Measurements from ENCODE around the gene BIRC6.

DNA sequence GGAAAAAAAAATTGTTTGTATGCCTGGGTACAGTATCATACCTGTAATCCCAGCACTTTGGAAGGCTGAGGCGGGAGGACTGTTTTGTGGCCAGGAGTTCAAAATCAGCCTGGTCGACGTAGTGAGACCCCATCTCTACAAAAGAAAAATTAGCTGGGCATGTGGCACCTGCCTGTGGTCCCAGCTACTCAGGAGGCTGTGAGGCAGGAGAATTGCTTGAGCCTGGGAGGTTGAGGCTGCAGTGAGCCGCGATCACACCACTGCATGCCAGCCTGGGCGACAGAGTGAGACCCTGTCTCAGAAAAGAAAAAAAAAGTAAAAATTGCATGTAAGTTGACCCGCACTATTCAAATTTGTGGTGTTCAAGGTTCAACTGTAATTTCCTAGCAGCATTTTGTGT is 46.2 kb upstream of the BIRC6 start:
- TF ChIP-seq OSR1 (CRISPR knock-in tag; IDR thresholded peaks at IDR 0.05), result no peak
- TF ChIP-seq ZNF565 (CRISPR knock-in tag; conservative IDR thresholded peaks at IDR 0.05; ENCODE audit: low read depth), result no peak
- no peak for TF ChIP-seq ZFP30 (CRISPR knock-in tag; IDR thresholded peaks at IDR 0.05)
- TF ChIP-seq SNAI2 (CRISPR knock-in tag; IDR thresholded peaks at IDR 0.05), result no peak
- TF ChIP-seq, protein P1, sequence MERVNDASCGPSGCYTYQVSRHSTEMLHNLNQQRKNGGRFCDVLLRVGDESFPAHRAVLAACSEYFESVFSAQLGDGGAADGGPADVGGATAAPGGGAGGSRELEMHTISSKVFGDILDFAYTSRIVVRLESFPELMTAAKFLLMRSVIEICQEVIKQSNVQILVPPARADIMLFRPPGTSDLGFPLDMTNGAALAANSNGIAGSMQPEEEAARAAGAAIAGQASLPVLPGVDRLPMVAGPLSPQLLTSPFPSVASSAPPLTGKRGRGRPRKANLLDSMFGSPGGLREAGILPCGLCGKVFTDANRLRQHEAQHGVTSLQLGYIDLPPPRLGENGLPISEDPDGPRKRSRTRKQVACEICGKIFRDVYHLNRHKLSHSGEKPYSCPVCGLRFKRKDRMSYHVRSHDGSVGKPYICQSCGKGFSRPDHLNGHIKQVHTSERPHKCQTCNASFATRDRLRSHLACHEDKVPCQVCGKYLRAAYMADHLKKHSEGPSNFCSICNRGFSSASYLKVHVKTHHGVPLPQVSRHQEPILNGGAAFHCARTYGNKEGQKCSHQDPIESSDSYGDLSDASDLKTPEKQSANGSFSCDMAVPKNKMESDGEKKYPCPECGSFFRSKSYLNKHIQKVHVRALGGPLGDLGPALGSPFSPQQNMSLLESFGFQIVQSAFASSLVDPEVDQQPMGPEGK (CRISPR knock-in tag; IDR thresholded peaks at IDR 0.05; ENCODE audit: borderline replicate concordance), result no peak
- TF ChIP-seq RARB (CRISPR knock-in tag; IDR thresholded peaks at IDR 0.05), result no peak
- no peak for TF ChIP-seq ZFP3 (CRISPR knock-in tag; IDR thresholded peaks at IDR 0.05)
- TF ChIP-seq ZC3H10 (CRISPR knock-in tag; IDR thresholded peaks at IDR 0.05), result no peak
- TF ChIP-seq ZNF8 (CRISPR knock-in tag; IDR thresholded peaks at IDR 0.05), result no peak
- TF ChIP-seq ARNTL (CRISPR knock-in tag; IDR thresholded peaks at IDR 0.05; ENCODE audit: borderline replicate concordance, low read depth), result no peak
- no peak for TF ChIP-seq CSDC2 (CRISPR knock-in tag; IDR thresholded peaks at IDR 0.05)

Measured in SK-N-SH treated with all-trans-retinoic acid at 6 μM for 48 hours (cell line).